CD4-positive, alpha-beta T cell treated with Interleukin-2 at 100 ng/mL for 4 hours (primary cell): ENCODE results near the gene ZCCHC10.
"Not testable (repeated sequence)": the region's sequence is repeated elsewhere in the genome, so short reads cannot be mapped to it uniquely, and the experiment has no call there.

Experiments
- DNase-seq: peaks from one replicate; pipeline ENCODE4 v3.0.0-alpha.2; 2020; ENCODE audit warnings: low spot score

ZCCHC10 gene

GRCh38 chr5:132976852-132977251 lies 49.5 kb downstream of the ZCCHC10 start:
- DNase-seq = no peak

DNA sequence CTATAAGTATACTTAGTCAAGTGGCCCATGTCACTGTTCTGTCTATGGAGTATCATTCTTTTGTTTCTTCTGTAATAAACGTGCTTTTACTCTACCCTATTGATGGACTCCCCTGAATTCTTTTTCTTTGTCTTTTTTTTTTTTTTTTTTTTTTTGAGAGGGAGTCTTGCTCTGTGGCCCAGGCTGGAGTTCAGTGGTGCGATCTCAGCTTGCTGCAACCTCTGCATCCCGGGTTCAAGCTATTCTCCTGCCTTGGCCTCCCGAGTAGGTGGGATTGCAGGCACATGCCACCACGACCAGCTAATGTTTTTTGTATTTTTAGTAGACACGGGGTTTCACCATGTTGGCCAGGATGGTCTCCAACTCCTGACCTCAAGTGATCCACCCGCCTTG lies 53.9 kb downstream of the ZCCHC10 start:
- not testable (repeated sequence) for DNase-seq

DNA sequence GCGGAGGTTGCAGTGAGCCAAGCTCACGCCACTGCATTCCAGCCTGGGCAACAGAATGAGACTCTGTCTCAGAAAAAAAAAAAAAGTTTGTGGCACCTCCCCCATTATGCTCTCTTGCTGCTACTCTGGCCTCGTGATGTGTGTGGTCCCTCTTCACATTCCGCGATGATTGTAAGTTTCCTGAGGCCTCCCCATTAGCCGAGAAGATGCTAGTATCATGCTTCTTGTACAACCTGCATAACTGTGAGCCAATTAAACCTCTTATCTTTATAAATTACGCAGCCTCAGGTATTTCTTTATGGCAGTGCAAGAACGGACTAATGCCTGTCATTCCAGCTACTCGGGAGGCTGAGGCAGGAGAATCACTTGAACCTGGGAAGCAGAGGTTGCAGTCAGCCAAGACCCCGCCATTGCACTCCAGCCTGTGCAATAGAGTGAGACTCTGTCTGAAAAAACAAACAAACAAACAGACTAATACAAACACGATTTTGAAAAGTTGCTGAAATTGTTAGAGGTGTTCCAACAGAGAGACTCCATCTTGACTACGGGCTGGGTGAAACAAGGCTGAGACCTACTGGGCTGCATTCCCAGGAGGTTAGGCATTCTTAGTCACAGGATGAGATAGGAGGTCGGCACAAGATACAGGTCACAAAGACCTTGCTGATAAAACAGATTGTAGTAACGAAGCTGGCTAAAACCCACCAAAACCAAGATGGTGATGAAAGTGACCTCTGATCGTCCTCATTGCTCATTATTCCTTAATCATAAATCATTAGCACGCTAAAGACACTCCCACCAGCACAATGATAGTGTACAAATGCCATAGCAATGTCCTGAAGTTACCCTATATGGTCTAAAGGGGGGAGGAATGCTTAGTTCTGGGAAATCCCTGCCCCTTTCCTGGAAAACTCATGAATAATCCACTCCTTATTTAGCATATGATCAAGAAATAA lies 54.6 kb downstream of the ZCCHC10 start:
- no peak for DNase-seq

GRCh38 chr5:132965120-132965519 lies 61.2 kb downstream of the ZCCHC10 start:
- no peak for DNase-seq

DNA sequence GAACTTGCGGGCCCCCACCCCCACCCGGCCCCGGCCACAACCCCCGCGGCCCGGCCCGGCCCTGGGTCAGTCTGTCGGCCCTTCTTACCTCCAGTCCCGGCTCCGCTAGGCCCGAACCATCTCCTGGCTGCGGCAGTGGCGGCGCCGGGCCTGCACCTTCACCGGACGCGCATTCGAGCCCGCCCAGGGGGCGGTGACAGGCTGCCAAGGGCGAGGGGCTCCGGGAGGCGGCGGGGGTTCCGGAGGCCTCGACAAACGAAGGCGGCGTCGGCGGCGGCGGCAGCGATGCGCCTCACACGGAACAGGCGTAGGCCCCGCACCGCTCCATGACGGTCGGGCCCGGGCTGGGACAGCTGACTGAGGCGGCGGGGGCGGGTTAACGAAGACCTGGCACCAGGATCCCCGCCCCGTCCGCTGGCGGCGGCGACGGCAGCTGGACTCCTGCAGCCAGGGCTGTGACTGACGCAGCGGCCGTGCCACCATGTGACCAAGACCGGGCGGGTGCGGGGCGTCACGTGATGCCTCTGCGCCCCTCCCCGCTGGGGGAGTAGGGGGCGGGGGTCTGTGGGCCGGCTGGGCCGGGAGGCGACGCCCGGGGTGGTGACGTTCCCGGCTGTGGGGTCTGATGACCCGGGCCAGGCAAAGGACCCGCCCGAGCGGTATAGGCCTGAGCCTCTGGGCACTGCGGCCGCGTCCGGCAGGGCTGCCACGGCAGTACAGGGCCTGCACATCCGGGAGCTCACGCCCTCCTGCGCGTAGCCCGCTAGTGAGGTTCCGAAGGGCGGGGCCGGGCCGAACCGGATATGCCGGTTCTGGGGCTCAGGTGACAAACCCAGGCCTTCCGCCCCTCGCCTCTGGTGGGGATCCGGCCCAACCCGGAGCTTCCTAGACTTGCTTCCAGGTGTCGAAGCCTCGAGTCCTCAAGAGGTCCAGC lies 62.9 kb downstream of the ZCCHC10 start, which contains the start of gene AFF4:
Gene AFF4, minus strand, starts transcription at position 464 of the 934 bp plus-strand sequence. CDS start 26,445 bp downstream, outside the sequence.
- DNase-seq = peak; percentile 88

- no peak for DNase-seq
Measured at GRCh38 chr5:132962429-132963021, 63.8 kb downstream of the ZCCHC10 start.

DNA sequence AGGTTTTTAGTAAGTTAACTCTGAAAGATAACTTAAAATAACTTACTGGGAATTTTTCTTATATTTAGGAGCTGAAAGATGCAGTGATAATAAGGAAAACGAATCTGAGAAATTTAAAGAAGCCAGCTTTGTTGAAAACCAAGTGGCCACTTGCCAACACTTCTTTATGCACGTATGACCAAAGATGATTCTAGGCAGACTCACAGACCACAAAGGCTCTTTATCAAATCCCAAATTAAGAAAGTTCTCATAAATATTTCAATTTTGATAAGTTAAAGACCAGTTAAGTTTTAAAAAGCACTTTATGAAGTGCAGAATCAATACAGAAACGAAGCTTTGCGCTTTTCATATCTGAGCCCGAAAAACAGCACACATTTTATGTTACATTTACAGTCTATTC lies 64.5 kb downstream of the ZCCHC10 start:
- no peak for DNase-seq

GRCh38 chr5:132961123-132961815 lies 65.1 kb downstream of the ZCCHC10 start:
- not testable (repeated sequence) for DNase-seq

GRCh38 chr5:132956166-132956799 lies 70.1 kb downstream of the ZCCHC10 start:
- not testable (repeated sequence) for DNase-seq

GRCh38 chr5:132953710-132954109 lies 72.6 kb downstream of the ZCCHC10 start:
- DNase-seq = no peak

GRCh38 chr5:132952829-132953228 lies 73.5 kb downstream of the ZCCHC10 start:
- DNase-seq = no peak

DNA sequence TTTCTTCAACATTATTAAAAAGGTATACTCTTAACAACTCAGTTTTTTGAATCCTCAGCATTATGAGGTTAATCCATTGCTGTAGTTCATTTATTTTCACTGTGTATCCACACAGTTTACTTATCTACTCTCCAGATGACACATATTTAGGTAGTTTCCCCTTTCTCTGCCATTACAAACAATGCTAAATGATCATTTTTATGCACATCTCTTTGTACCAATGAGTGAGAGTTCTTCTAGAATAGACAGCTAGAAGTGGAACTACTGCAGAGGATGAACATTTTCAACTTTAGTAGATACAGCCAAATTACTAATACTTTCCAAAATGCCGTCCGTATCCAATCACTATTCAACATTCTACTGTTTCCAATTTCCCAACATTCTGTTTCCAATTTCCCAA lies 74.5 kb downstream of the ZCCHC10 start:
- DNase-seq = no peak

DNA sequence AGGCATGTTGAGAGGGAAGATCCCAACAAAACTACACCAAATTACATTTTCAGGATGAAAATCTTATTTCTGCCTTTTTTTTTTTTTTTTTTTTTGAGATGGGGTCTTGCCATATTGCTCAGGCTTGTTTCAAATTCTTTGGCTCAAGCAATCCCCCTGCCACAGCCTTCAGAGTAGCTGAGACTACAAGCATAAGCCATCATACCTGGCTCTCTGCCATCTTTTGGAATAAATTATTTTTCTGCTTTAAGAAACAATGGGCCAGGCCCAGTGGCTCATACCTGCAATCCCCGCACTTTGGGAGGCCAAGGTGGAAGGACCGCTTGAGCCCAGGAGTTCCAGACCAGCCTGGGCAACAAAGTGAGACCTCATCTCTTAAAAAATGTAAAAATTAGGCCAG lies 77.2 kb downstream of the ZCCHC10 start:
- DNase-seq = no peak

DNA sequence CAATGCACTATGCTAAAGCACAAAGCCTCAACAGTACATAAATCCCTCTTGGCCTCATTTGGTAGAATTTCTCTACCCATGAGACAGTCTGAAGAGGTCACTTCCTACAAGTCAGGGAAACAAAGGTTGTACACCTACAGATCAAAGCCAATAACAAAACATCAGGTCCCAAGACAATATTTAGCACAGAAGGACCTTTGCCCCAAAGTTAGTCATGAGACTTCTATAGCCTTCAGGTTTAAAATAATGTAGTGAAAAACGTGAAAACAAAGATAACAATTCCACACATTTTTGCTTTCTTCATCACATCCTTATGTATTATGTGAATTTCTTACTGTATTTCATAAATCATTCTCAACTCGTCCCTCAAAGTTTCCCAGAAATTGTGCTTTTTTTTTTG lies 78.7 kb downstream of the ZCCHC10 start:
- DNase-seq = no peak
